HepG2 (cell line): Measurements from ENCODE around the gene SLC25A25. TPM values are rescaled to one million over a fixed set of nuclear protein-coding genes. Genes with fewer than 3 reads are reported as not detected.

Experiments used
- CAMTA2 ChIP-seq: sonication (generic); formaldehyde crosslinking; IDR thresholded peaks from 2 replicates; pipeline ENCODE4 v1.4.0; 2020; ENCODE audit warnings: mild to moderate bottlenecking, missing genetic modification reagents, borderline replicate concordance
- CENPT ChIP-seq: sonication (generic); formaldehyde crosslinking; IDR thresholded peaks from 2 replicates; pipeline ENCODE4 v1.8.0; 2022; ENCODE audit warnings: low read depth, mild to moderate bottlenecking, moderate library complexity, missing genetic modification reagents
- EEA1 ChIP-seq: sonication (generic); formaldehyde crosslinking; IDR thresholded peaks from 2 replicates; pipeline ENCODE4 v1.5.1; 2020; ENCODE audit warnings: mild to moderate bottlenecking, missing genetic modification reagents, borderline replicate concordance
- HNF4A ChIP-seq: sonication (generic); formaldehyde crosslinking; IDR thresholded peaks from 2 replicates; pipeline ENCODE4 v1.4.0; 2020; ENCODE audit warnings: missing genetic modification reagents
- IRX3 ChIP-seq: sonication (generic); formaldehyde crosslinking; IDR thresholded peaks from 2 replicates; pipeline ENCODE4 v1.8.1; 2023; ENCODE audit warnings: mild to moderate bottlenecking, low read depth, missing genetic modification reagents, borderline replicate concordance
- KDM2A ChIP-seq: sonication (generic); formaldehyde crosslinking; IDR thresholded peaks from 2 replicates; pipeline ENCODE4 v1.4.0; 2020; ENCODE audit warnings: low read depth, missing genetic modification reagents, borderline replicate concordance
- KMT2B ChIP-seq: IDR thresholded peaks from 2 replicates; pipeline ENCODE4 v1.6.1; 2016; ENCODE audit warnings: missing genetic modification reagents, missing compliant biosample characterization
- MXI1 ChIP-seq: IDR thresholded peaks from 3 replicates; pipeline ENCODE4 v1.6.1; 2012; ENCODE audit warnings: low read depth, low read length, inconsistent platforms, borderline replicate concordance
- NFE2L1 ChIP-seq: sonication (generic); formaldehyde crosslinking; IDR thresholded peaks from 2 replicates; pipeline ENCODE4 v1.4.0; 2020; ENCODE audit warnings: missing genetic modification reagents, mild to moderate bottlenecking, borderline replicate concordance
- NFYB ChIP-seq: sonication (generic); formaldehyde crosslinking; IDR thresholded peaks from 2 replicates; pipeline ENCODE4 v1.4.0; 2020; ENCODE audit warnings: missing genetic modification reagents
- PPARG ChIP-seq: conservative IDR thresholded peaks from 2 replicates; pipeline ENCODE4 v1.6.1; 2016; ENCODE audit warnings: missing biosample characterization, missing genetic modification reagents
- PRDM15 ChIP-seq: sonication (generic); formaldehyde crosslinking; IDR thresholded peaks from 2 replicates; pipeline ENCODE4 v1.4.0; 2020; ENCODE audit warnings: missing genetic modification reagents
- RORA ChIP-seq: sonication (generic); formaldehyde crosslinking; IDR thresholded peaks from 2 replicates; pipeline ENCODE4 v1.5.0; 2020; ENCODE audit warnings: mild to moderate bottlenecking, missing genetic modification reagents, moderate library complexity
- SAFB2 ChIP-seq: sonication (generic); formaldehyde crosslinking; IDR thresholded peaks from 2 replicates; pipeline ENCODE4 v1.5.1; 2020; ENCODE audit warnings: missing genetic modification reagents, low read depth, mild to moderate bottlenecking, borderline replicate concordance
- SNAPC2 ChIP-seq: sonication (generic); formaldehyde crosslinking; IDR thresholded peaks from 2 replicates; pipeline ENCODE4 v1.8.1; 2022; ENCODE audit warnings: mild to moderate bottlenecking, missing genetic modification reagents
- SNRNP70 ChIP-seq: fragments of 200-400 bp; formaldehyde crosslinking; IDR thresholded peaks from 2 replicates; pipeline ENCODE4 v1.6.1; 2017; ENCODE audit warnings: mild to moderate bottlenecking, low read depth, low read length, moderate library complexity
- SOX13 ChIP-seq, 3 experiments: fragments of 450-650 bp in 1 of 3; sonication (generic) in 1 of 3; formaldehyde crosslinking in 1 of 3; IDR thresholded peaks in 2 of 3; conservative IDR thresholded peaks in 1 of 3; 2 replicates each; pipeline versions ENCODE4 v1.5.0 to v1.6.1; 2016 to 2020; ENCODE audit warnings: antibody characterized with exemption in 1 of 3, mild to moderate bottlenecking in 1 of 3, missing compliant biosample characterization in 1 of 3, missing genetic modification reagents in 1 of 3, moderate library complexity in 1 of 3
- TAF1 ChIP-seq: sonication (generic); formaldehyde crosslinking; IDR thresholded peaks from 2 replicates; pipeline ENCODE4 v1.4.0; 2020; ENCODE audit warnings: missing genetic modification reagents
- WIZ ChIP-seq: sonication (generic); formaldehyde crosslinking; IDR thresholded peaks from 2 replicates; pipeline ENCODE4 v1.5.1; 2020; ENCODE audit warnings: mild to moderate bottlenecking, missing genetic modification reagents
- ZMYM2 ChIP-seq: sonication (generic); formaldehyde crosslinking; IDR thresholded peaks from 2 replicates; pipeline ENCODE4 v1.8.0; 2022; ENCODE audit warnings: mild to moderate bottlenecking, missing genetic modification reagents
- ZNF232 ChIP-seq: sonication (generic); formaldehyde crosslinking; IDR thresholded peaks from 2 replicates; pipeline ENCODE4 v1.4.0; 2020; ENCODE audit warnings: missing genetic modification reagents, borderline replicate concordance
- ZNF251 ChIP-seq: sonication (generic); formaldehyde crosslinking; IDR thresholded peaks from 2 replicates; pipeline ENCODE4 v1.9.0; 2021; ENCODE audit warnings: mild to moderate bottlenecking, missing genetic modification reagents
- ZNF652 ChIP-seq: IDR thresholded peaks from 2 replicates; pipeline ENCODE4 v1.6.1; 2016; ENCODE audit warnings: low read depth, borderline replicate concordance
- polyA plus RNA-seq, 8 experiments: library from polyadenylated mRNA; depleted of rRNA in 3 of 8; stranded (reverse) in 7 of 8; unstranded in 1 of 8; fragments of >200 nt; fragmentation: Illumina TruSeq in 4 of 8; extraction: Trizol in 4 of 8; gene quantifications; 2 replicates each; pipeline versions ENCODE4 v1.2.1 to v1.2.3, GENCODE V29; 2011 to 2016; ENCODE audit warnings: low read depth in 4 of 8, missing spikeins in 1 of 8, mixed read lengths in 1 of 8; ENCODE audit not compliant: insufficient read depth in 1 of 8
- total RNA-seq, 5 experiments: library from RNA; depleted of rRNA; stranded (reverse); fragments of >200 nt; fragmentation: Illumina TruSeq; extraction: Trizol; gene quantifications; 2 replicates each; pipeline ENCODE4 v1.2.3, GENCODE V29; 2016; ENCODE audit warnings: low read depth in 1 of 5
- TF ChIP-seq, protein P1 (sequence below): sonication (generic); formaldehyde crosslinking; IDR thresholded peaks from 2 replicates; pipeline ENCODE4 v1.4.0; 2020; ENCODE audit warnings: missing genetic modification reagents, borderline replicate concordance

SLC25A25 gene
- total and polyA plus RNA-seq, 2 of the 13 experiments (the other 11 are each of a cell fraction or from before 2014, with no cell fraction given) = 10.5 to 24.8 TPM

GRCh38 chr9:128102861-128103588 is 35.0 kb downstream of the SLC25A25 start (continued):
- 0 out of 2 replicates have a peak, but pooled peaks have one; percentile 34 for TF ChIP-seq PRDM15
- peak; percentile 95; the same call in 2 of the 3 replicates for TF ChIP-seq MXI1
- peak; percentile 89 for TF ChIP-seq ZMYM2 (CRISPR knock-in tag)
- no peak for TF ChIP-seq ZNF251
- peak; percentile 81 for TF ChIP-seq SOX13 (IDR thresholded peaks at IDR 0.05)
- TF ChIP-seq SOX13 (CRISPR knock-in tag; conservative IDR thresholded peaks at IDR 0.05 in 1 of 2, IDR thresholded peaks at IDR 0.05 in 1 of 2) = peak in 1 of 2 experiments; percentile 95; a peak in 2 of 4 replicates
- no peak for TF ChIP-seq SNAPC2 (CRISPR knock-in tag)
- no peak for TF ChIP-seq NFE2L1 (CRISPR knock-in tag)
- peak; percentile 88 for TF ChIP-seq ZNF232
- peak; percentile 66; the same call in 1 of the 2 replicates for TF ChIP-seq CAMTA2
- TF ChIP-seq NFYB (CRISPR knock-in tag) = peak; percentile 45; the same call in 1 of the 2 replicates
- TF ChIP-seq CENPT (CRISPR knock-in tag) = peak; percentile 78; the same call in 1 of the 2 replicates
- peak; percentile 98 for TF ChIP-seq PPARG (CRISPR knock-in tag)
- peak; percentile 34; the same call in 1 of the 2 replicates for TF ChIP-seq SAFB2 (CRISPR knock-in tag)
- no peak for TF ChIP-seq IRX3 (CRISPR knock-in tag)
- TF ChIP-seq KDM2A = peak; percentile 91
- TF ChIP-seq SNRNP70 = no peak
- no peak for TF ChIP-seq TAF1
- TF ChIP-seq RORA = no peak
- peak; percentile 83 for TF ChIP-seq KMT2B (CRISPR knock-in tag)
- no peak for TF ChIP-seq WIZ (CRISPR knock-in tag)
- peak; percentile 62; the same call in 1 of the 2 replicates for TF ChIP-seq ZNF652
- TF ChIP-seq HNF4A = peak; percentile 98
- no peak for TF ChIP-seq EEA1
- TF ChIP-seq, protein P1, sequence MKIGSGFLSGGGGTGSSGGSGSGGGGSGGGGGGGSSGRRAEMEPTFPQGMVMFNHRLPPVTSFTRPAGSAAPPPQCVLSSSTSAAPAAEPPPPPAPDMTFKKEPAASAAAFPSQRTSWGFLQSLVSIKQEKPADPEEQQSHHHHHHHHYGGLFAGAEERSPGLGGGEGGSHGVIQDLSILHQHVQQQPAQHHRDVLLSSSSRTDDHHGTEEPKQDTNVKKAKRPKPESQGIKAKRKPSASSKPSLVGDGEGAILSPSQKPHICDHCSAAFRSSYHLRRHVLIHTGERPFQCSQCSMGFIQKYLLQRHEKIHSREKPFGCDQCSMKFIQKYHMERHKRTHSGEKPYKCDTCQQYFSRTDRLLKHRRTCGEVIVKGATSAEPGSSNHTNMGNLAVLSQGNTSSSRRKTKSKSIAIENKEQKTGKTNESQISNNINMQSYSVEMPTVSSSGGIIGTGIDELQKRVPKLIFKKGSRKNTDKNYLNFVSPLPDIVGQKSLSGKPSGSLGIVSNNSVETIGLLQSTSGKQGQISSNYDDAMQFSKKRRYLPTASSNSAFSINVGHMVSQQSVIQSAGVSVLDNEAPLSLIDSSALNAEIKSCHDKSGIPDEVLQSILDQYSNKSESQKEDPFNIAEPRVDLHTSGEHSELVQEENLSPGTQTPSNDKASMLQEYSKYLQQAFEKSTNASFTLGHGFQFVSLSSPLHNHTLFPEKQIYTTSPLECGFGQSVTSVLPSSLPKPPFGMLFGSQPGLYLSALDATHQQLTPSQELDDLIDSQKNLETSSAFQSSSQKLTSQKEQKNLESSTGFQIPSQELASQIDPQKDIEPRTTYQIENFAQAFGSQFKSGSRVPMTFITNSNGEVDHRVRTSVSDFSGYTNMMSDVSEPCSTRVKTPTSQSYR = peak; percentile 57; the same call in 1 of the 2 replicates
